ENCODE results near the gene RBMS1.

- no peak for TF ChIP-seq CTCF (IDR thresholded peaks at IDR 0.05)
- TF ChIP-seq POLR2AphosphoS5 (IDR thresholded peaks at IDR 0.05; ENCODE audit: insufficient read depth in 1 of 2, low read depth in 1 of 2): no peak
- no peak for TF ChIP-seq POLR2A (IDR thresholded peaks at IDR 0.05)
Measured at GRCh38 chr2:160245614-160246155, 247.9 kb downstream of the RBMS1 start.

Data from vagina (tissue), 2 donors.